ENCODE results near the gene CXXC1.

DNA sequence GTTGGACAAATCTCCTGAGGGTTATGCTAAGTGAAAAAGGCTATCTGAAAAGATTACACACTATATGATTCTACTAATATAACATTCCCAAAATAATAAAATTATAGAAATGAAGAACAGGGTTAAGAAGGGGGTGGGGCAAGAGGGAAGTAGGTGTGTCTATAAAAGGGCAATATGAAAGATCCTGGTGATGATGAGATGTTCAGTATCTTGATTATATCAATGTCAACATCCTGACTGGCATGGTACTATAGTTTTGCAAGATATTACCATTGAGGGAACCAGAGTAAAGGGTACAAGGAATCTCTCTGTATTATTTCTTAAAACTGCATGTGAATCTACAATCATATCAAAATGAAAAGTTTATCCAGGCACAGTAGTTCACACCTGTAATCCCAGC, 37.9 kb downstream of the CXXC1 start:
- no peak for TF ChIP-seq CTCF (optimal IDR thresholded peaks at IDR 0.05 in 1 of 3, IDR thresholded peaks at IDR 0.05 in 1 of 3, conservative IDR thresholded peaks at IDR 0.05 in 1 of 3; ENCODE audit: extremely low read depth in 1 of 3, insufficient read depth in 2 of 3, low read length in 3 of 3)
- TF ChIP-seq EZH2 (IDR thresholded peaks at IDR 0.05; ENCODE audit: low read length), result no peak

All from keratinocyte (primary cell).